SU-DHL-6 (cell line): ENCODE data around the gene WFDC1.

Source experiments
- H2AFZ ChIP-seq: fragments of 200-600 bp; sonication (generic); 2 replicates; pipeline ENCODE4 v1.6.1; 2014; ENCODE audit warnings: low read depth, mild to moderate bottlenecking, moderate library complexity, mixed read lengths, antibody characterized with exemption, low read length; ENCODE audit not compliant: severe bottlenecking
- H3F3A ChIP-seq: fragments of 200-600 bp; shearing (Covaris generic); 2 replicates; pipeline ENCODE4 v1.6.0; 2016; ENCODE audit warnings: antibody characterized with exemption, mild to moderate bottlenecking; ENCODE audit not compliant: insufficient read depth
- H3K27ac ChIP-seq: fragments of 200-600 bp; sonication (generic); 2 replicates; pipeline ENCODE4 v1.5.1; 2016; ENCODE audit warnings: low read depth, mild to moderate bottlenecking, low read length, moderate library complexity, mixed read lengths
- H3K27me3 ChIP-seq: fragments of 200-600 bp; sonication (generic), shearing (Covaris generic); 2 replicates; pipeline ENCODE4 v1.6.0; 2014; ENCODE audit warnings: mild to moderate bottlenecking, low read length
- H3K36me3 ChIP-seq: fragments of 200-600 bp; sonication (generic); 2 replicates; pipeline ENCODE4 v1.6.1; 2014; ENCODE audit warnings: mild to moderate bottlenecking, low read length, mixed read lengths
- H3K4me2 ChIP-seq: fragments of 300-600, 200-600 bp; shearing (Covaris generic), sonication (generic); 2 replicates; pipeline ENCODE4 v1.6.0; 2014; ENCODE audit warnings: low read length, low read depth, mild to moderate bottlenecking; ENCODE audit not compliant: poor library complexity, severe bottlenecking
- H3K4me3 ChIP-seq: fragments of 200-600 bp; sonication (generic); 2 replicates; pipeline ENCODE4 v1.5.1; 2014; ENCODE audit warnings: antibody characterized with exemption, low read length, mild to moderate bottlenecking, mixed read lengths; ENCODE audit not compliant: insufficient read depth, poor library complexity, severe bottlenecking
- H3K79me2 ChIP-seq: fragments of 200-600 bp; sonication (generic); 2 replicates; pipeline ENCODE4 v1.6.1; 2014; ENCODE audit warnings: mild to moderate bottlenecking, low read length, moderate library complexity; ENCODE audit not compliant: insufficient read depth
- H3K9ac ChIP-seq: fragments of 200-600 bp; sonication (generic); 2 replicates; pipeline ENCODE4 v1.7.0; 2014; ENCODE audit warnings: mild to moderate bottlenecking, low read length
- H3K9me2 ChIP-seq: fragments of 200-600 bp; sonication (generic); replicated peaks from 2 replicates; pipeline ENCODE4 v1.6.1; 2014; ENCODE audit warnings: low read length; ENCODE audit not compliant: insufficient read depth
- H3K9me3 ChIP-seq: fragments of 200-600 bp; sonication (generic); 2 replicates; pipeline ENCODE4 v1.6.1; 2014; ENCODE audit warnings: low read length, mixed read lengths; ENCODE audit not compliant: insufficient read depth
- H4K20me1 ChIP-seq: fragments of 200-600 bp; sonication (generic); 2 replicates; pipeline ENCODE4 v1.6.1; 2014; ENCODE audit warnings: low read depth, mild to moderate bottlenecking, antibody characterized with exemption, low read length, moderate library complexity, mixed read lengths
- EZH2phosphoT487 ChIP-seq: fragments of 200-600 bp; sonication (generic), shearing (Covaris generic); conservative IDR thresholded peaks from 2 replicates; pipeline ENCODE4 v1.6.1; 2018; ENCODE audit warnings: mild to moderate bottlenecking, antibody characterized with exemption, low read length, moderate library complexity, mixed read lengths
- TF ChIP-seq, protein P1 (sequence below): fragments of 200-600 bp; sonication (generic); IDR thresholded peaks from one replicate; pipeline ENCODE4 v1.5.1; 2017; ENCODE audit warnings: antibody characterized with exemption, mild to moderate bottlenecking, low read length, moderate library complexity; ENCODE audit not compliant: insufficient read depth, poor library complexity, severe bottlenecking

Gene WFDC1

DNA sequence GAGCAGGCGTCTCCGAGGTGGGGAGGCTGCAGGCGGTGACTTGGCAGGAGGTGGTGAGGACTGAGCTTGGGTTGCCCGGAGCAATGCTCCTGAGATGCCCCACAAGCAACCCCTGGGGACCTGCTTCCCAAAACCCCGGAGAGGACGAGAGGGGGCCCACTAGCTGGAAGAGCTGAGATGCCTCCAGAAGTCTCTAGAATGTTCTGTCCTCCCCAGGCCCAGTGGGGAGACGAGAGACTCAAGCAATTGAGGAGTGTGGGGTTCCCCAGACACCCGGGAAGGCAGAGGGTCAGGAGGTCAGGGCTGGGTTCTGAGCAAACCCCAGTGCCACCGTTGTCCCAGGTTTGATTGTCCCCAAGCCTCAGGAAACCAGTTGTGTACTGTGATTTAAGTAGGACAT, 52.5 kb downstream of the WFDC1 start:
- no peaks in the 10 kb centered on the region for H3K9me3 ChIP-seq
- no peaks in the 10 kb centered on the region for H3K27me3 ChIP-seq

DNA sequence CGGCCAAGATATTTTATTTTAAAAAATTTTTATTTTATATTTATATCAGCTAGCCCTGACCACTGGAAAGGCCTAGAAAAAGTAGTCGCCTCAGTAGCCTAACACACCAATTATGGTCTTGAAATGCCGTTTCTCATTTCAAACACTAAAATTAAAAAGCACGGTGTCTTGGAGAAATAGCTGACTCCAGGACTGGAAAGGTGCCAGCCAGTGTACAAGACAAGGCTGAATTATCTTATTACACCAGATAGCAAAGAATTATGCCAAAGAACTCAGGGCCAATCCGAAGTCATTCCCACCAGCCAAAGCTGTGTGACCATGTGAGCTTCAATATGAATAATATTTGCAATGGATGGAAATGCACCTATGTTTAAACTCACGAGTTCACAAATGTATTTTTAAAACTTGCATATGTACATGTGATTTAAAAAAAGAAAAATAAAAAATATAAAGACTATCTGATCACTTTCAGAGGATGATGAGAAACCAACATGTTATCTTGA, 53.8 kb downstream of the WFDC1 start:
- Histone ChIP-seq H4K20me1 (no peaks in the 10 kb centered on the region), H3K9me3 (no peaks in the 10 kb centered on the region), H3K27me3 (no peaks in the 10 kb centered on the region), H2AFZ (no peak overlapping the region), H3K4me2 (no peak overlapping the region), H3K4me3 (no peak overlapping the region), H3K9me2 (no peaks in the 10 kb centered on the region), H3K36me3 (no peaks in the 10 kb centered on the region), H3K79me2 (no peaks in the 10 kb centered on the region), H3K27ac (no peak overlapping the region), H3F3A (no peaks in the 10 kb centered on the region), H3K9ac (no peak overlapping the region)
- TF ChIP-seq, protein P1, sequence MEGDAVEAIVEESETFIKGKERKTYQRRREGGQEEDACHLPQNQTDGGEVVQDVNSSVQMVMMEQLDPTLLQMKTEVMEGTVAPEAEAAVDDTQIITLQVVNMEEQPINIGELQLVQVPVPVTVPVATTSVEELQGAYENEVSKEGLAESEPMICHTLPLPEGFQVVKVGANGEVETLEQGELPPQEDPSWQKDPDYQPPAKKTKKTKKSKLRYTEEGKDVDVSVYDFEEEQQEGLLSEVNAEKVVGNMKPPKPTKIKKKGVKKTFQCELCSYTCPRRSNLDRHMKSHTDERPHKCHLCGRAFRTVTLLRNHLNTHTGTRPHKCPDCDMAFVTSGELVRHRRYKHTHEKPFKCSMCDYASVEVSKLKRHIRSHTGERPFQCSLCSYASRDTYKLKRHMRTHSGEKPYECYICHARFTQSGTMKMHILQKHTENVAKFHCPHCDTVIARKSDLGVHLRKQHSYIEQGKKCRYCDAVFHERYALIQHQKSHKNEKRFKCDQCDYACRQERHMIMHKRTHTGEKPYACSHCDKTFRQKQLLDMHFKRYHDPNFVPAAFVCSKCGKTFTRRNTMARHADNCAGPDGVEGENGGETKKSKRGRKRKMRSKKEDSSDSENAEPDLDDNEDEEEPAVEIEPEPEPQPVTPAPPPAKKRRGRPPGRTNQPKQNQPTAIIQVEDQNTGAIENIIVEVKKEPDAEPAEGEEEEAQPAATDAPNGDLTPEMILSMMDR, result no peak
- no peak for TF ChIP-seq EZH2phosphoT487

More for the DNA sequence above, 52.5 kb downstream of the WFDC1 start:
- H3K27ac ChIP-seq, result no peak overlapping the region
- no peaks in the 10 kb centered on the region for H3F3A ChIP-seq
- H3K9ac ChIP-seq, result no peak overlapping the region
- TF ChIP-seq, protein P1, result no peak
- no peak for TF ChIP-seq EZH2phosphoT487
- no peak overlapping the region for H2AFZ ChIP-seq
- H3K9me2 ChIP-seq, result no peaks in the 10 kb centered on the region
- H3K4me3 ChIP-seq, result no peak overlapping the region
- no peaks in the 10 kb centered on the region for H3K79me2 ChIP-seq
- no peaks in the 10 kb centered on the region for H4K20me1 ChIP-seq
- no peak overlapping the region for H3K4me2 ChIP-seq
- no peaks in the 10 kb centered on the region for H3K36me3 ChIP-seq

DNA sequence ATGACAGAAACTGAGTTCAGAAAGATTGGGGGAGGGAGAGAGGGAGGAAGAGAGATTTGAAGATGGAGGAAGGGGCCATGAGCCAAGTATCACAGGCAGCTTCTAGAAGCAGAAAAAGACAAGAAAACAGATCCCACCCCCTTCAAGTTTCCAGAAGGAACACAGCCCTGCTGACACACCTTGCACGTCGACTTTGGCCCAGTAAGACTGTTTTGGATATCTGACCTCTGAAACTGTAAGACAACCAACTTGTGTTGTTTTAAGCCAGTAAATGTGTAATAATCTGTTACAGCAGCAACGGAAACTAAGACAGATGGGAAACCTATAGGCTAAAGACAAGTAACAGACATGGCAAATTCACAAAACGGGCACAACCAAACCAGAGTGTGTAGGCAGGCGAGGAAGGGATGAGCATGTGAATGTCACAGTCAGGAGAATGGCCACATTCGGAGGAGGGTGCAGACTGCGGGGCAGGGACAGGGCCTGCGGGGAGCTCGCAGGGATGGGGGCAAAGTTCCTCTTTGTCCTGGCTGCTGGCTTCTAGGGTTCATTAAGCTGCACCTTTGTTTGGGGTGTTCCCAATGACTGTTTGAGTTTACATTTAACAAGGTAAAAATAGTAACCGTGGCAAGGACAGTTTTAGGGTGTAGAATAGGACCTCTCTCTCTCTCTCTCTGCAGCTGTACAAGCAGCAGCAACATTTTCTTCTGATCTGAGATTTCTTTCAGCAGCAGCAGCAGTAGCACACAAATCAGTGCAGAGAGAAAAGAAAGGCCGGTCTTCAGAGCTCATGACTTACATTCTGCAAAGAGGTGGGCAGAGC, 55.4 kb downstream of the WFDC1 start:
- Histone ChIP-seq H3K27ac (no peak overlapping the region), H3K9me3 (no peaks in the 10 kb centered on the region), H3K27me3 (no peaks in the 10 kb centered on the region), H3K79me2 (no peaks in the 10 kb centered on the region), H3F3A (no peaks in the 10 kb centered on the region), H2AFZ (no peak overlapping the region), H4K20me1 (no peaks in the 10 kb centered on the region), H3K9ac (no peak overlapping the region), H3K4me2 (no peak overlapping the region), H3K4me3 (no peak overlapping the region), H3K36me3 (no peaks in the 10 kb centered on the region), H3K9me2 (no peaks in the 10 kb centered on the region)
- TF ChIP-seq EZH2phosphoT487, result no peak
- TF ChIP-seq, protein P1, result no peak
